GM08714 (cell line): ENCODE data around the gene MAT1A.
"Not testable (repeated sequence)": the region's sequence is repeated elsewhere in the genome, so short reads cannot be mapped to it uniquely, and the experiment has no call there.

Source experiments
- H3K4me3 ChIP-seq: fragments of 200-500 bp; sonication (Bioruptor generic); 2 replicates; pipeline ENCODE4 v1.5.1; 2014; ENCODE audit warnings: mild to moderate bottlenecking, low read length, inconsistent platforms
- ZNF274 ChIP-seq: IDR thresholded peaks from 2 replicates; pipeline ENCODE4 v1.6.1; 2012; ENCODE audit warnings: mild to moderate bottlenecking, low read depth, low read length

The MAT1A gene

GRCh38 chr10:80289451-80290287 is at the start of gene MAT1A:
Gene MAT1A (minus strand): TSS chr10:80289658. CDS start chr10:80289423, 235 bp downstream.
- no peak for TF ChIP-seq ZNF274
- H3K4me3 ChIP-seq: no peak within 1 kb of the TSS

GRCh38 chr10:80333983-80334382 is 44.5 kb upstream of the MAT1A start:
- no peak for TF ChIP-seq ZNF274

GRCh38 chr10:80324891-80325364 is 35.5 kb upstream of the MAT1A start:
- no peak overlapping the region for H3K4me3 ChIP-seq
- no peak for TF ChIP-seq ZNF274

More at GRCh38 chr10:80333983-80334382, 44.5 kb upstream of the MAT1A start:
- H3K4me3 ChIP-seq: no peak overlapping the region

GRCh38 chr10:80324086-80324485 is 34.6 kb upstream of the MAT1A start:
- no peak for TF ChIP-seq ZNF274
- no peak overlapping the region for H3K4me3 ChIP-seq

- no peak for TF ChIP-seq ZNF274
- no peak overlapping the region for H3K4me3 ChIP-seq
These were observed 33.9 kb upstream of the MAT1A start for GRCh38 chr10:80323311-80323710.

- no peak for TF ChIP-seq ZNF274
These were observed 33.3 kb upstream of the MAT1A start for GRCh38 chr10:80322711-80323110.

GRCh38 chr10:80322158-80322557 is 32.7 kb upstream of the MAT1A start:
- H3K4me3 ChIP-seq: no peak overlapping the region
- no peak for TF ChIP-seq ZNF274

More at GRCh38 chr10:80322711-80323110, 33.3 kb upstream of the MAT1A start:
- no peak overlapping the region for H3K4me3 ChIP-seq

GRCh38 chr10:80321183-80321582 is 31.7 kb upstream of the MAT1A start:
- H3K4me3 ChIP-seq: no peak overlapping the region
- no peak for TF ChIP-seq ZNF274

GRCh38 chr10:80320377-80320776 is 30.9 kb upstream of the MAT1A start:
- H3K4me3 ChIP-seq: no peak overlapping the region
- TF ChIP-seq ZNF274: no peak

- no peak overlapping the region for H3K4me3 ChIP-seq
- no peak for TF ChIP-seq ZNF274
These were observed 30.4 kb upstream of the MAT1A start for GRCh38 chr10:80319725-80320290.

GRCh38 chr10:80319318-80319717 is 29.9 kb upstream of the MAT1A start:
- H3K4me3 ChIP-seq: no peak overlapping the region
- TF ChIP-seq ZNF274: no peak

- no peak overlapping the region for H3K4me3 ChIP-seq
- no peak for TF ChIP-seq ZNF274
These were observed 29.3 kb upstream of the MAT1A start for GRCh38 chr10:80318742-80319141.

GRCh38 chr10:80315391-80315790 is 25.9 kb upstream of the MAT1A start:
- TF ChIP-seq ZNF274: no peak
- H3K4me3 ChIP-seq: no peak overlapping the region

GRCh38 chr10:80313523-80313922 is 24.1 kb upstream of the MAT1A start:
- TF ChIP-seq ZNF274: no peak
- H3K4me3 ChIP-seq: no peak overlapping the region

GRCh38 chr10:80305989-80306388 is 16.5 kb upstream of the MAT1A start:
- H3K4me3 ChIP-seq: not testable (repeated sequence)
